H1 (cell line): Measurements from ENCODE around the gene WNT1. TPM values are rescaled to one million over a fixed set of nuclear protein-coding genes. Genes with fewer than 3 reads are reported as not detected.

Source experiments
- CTCF ChIA-PET: fragments of 300-600 bp; sonication (Branson Sonifier 250); formaldehyde crosslinking; loops from one replicate; lab custom pipeline; 2021; ENCODE audit not compliant: partially characterized antibody; lab: Charles Lee
- POLR2A ChIA-PET: fragments of 300-600 bp; sonication (Branson Sonifier 250); formaldehyde crosslinking; loops from one replicate; lab custom pipeline; 2021; ENCODE audit warnings: inconsistent platforms; ENCODE audit not compliant: partially characterized antibody; lab: Charles Lee
- DNase-seq, 2 experiments: peaks; one replicate each; pipeline versions ENCODE4 v3.0.0 to v3.0.0-alpha.2; 2010 to 2022; ENCODE audit warnings: low spot score in 2 of 2, low read depth in 1 of 2, mixed read lengths in 1 of 2
- FAIRE-seq: peaks from 2 replicates; lab custom pipeline; 2011; peaks lifted over from hg19 to GRCh38; lab: Jason Lieb, UNC
- H2AFZ ChIP-seq: 2 replicates; pipeline ENCODE4 v1.8.1; 2012; ENCODE audit warnings: low read length, inconsistent platforms
- H2AK5ac ChIP-seq: 2 replicates; pipeline ENCODE4 v1.6.1; 2013; ENCODE audit warnings: low read depth, low read length
- H2BK120ac ChIP-seq: replicated peaks from 2 replicates; pipeline ENCODE3; 2013; ENCODE audit warnings: low read depth, low read length, inconsistent platforms
- H2BK12ac ChIP-seq: 2 replicates; pipeline ENCODE4 v1.6.1; 2013; ENCODE audit warnings: low read depth, low read length
- H2BK15ac ChIP-seq: 2 replicates; pipeline ENCODE4 v1.6.1; 2013; ENCODE audit warnings: low read length
- H2BK20ac ChIP-seq: 2 replicates; pipeline ENCODE4 v1.6.1; 2013; ENCODE audit warnings: low read length
- H2BK5ac ChIP-seq: 2 replicates; pipeline ENCODE4 v1.6.1; 2013; ENCODE audit warnings: low read depth, low read length
- H3K14ac ChIP-seq: 2 replicates; pipeline ENCODE4 v1.6.1; 2013; ENCODE audit warnings: inconsistent platforms; ENCODE audit not compliant: insufficient read length
- H3K18ac ChIP-seq: 2 replicates; pipeline ENCODE4 v1.6.1; 2013; ENCODE audit warnings: low read length; ENCODE audit errors: extremely low read depth
- H3K23ac ChIP-seq: 2 replicates; pipeline ENCODE4 v1.6.1; 2013; ENCODE audit warnings: inconsistent platforms; ENCODE audit not compliant: insufficient read length
- H3K23me2 ChIP-seq: 2 replicates; pipeline ENCODE4 v1.6.1; 2013; ENCODE audit warnings: low read depth, low read length
- H3K27ac ChIP-seq: 2 replicates; pipeline ENCODE4 v1.6.1; 2011; ENCODE audit warnings: low read depth, low read length, inconsistent platforms
- H3K27me3 ChIP-seq, 4 experiments: replicated peaks in 1 of 4; 1 replicate in 1 of 4; 2 replicates in 3 of 4; pipeline versions ENCODE4 v1.6.1 to v1.8.1; 2011 to 2013; ENCODE audit warnings: low read length in 3 of 4, mild to moderate bottlenecking in 3 of 4, inconsistent platforms in 2 of 4, mixed read lengths in 2 of 4, moderate library complexity in 1 of 4; ENCODE audit not compliant: control insufficient read depth in 3 of 4, insufficient read depth in 3 of 4; ENCODE audit errors: extremely low read depth in 1 of 4
- H3K36me3 ChIP-seq, 4 experiments: 2 replicates each; pipeline versions ENCODE4 v1.6.1 to v1.8.1; 2011 to 2013; ENCODE audit warnings: mild to moderate bottlenecking in 4 of 4, low read length in 3 of 4, moderate library complexity in 2 of 4, control low read depth in 1 of 4, inconsistent platforms in 1 of 4; ENCODE audit not compliant: insufficient read depth in 4 of 4, control insufficient read depth in 2 of 4
- H3K4ac ChIP-seq: replicated peaks from 2 replicates; pipeline ENCODE3; 2013; ENCODE audit warnings: low read length, low read depth, mixed read lengths, inconsistent platforms; ENCODE audit not compliant: insufficient read length
- H3K4me1 ChIP-seq, 4 experiments: replicated peaks in 1 of 4; 1 replicate in 1 of 4; 2 replicates in 3 of 4; pipeline versions ENCODE4 v1.6.1 to v1.8.1; 2011 to 2013; ENCODE audit warnings: low read length in 3 of 4, inconsistent platforms in 2 of 4, mixed read lengths in 1 of 4; ENCODE audit not compliant: insufficient read depth in 4 of 4, control insufficient read depth in 3 of 4
- H3K4me2 ChIP-seq, 2 experiments: 2 replicates each; pipeline versions ENCODE4 v1.6.1 to v1.8.1; 2011 to 2013; ENCODE audit warnings: low read depth in 2 of 2, low read length in 2 of 2, control low read depth in 1 of 2, inconsistent platforms in 1 of 2, mild to moderate bottlenecking in 1 of 2; ENCODE audit not compliant: insufficient read depth in 1 of 2
- H3K4me3 ChIP-seq, 4 experiments: fragments of 200-600, 300-600 bp in 1 of 4; sonication (generic), shearing (Covaris generic), sonication (Bioruptor Twin) in 1 of 4; 2 replicates each; pipeline versions ENCODE4 v1.5.1 to v1.8.1; 2011 to 2016; ENCODE audit warnings: low read length in 4 of 4, low read depth in 3 of 4, control low read depth in 2 of 4, inconsistent platforms in 2 of 4, mild to moderate bottlenecking in 2 of 4, mixed read lengths in 1 of 4, moderate library complexity in 1 of 4; ENCODE audit not compliant: insufficient read depth in 2 of 4; ENCODE audit errors: extremely low read depth in 1 of 4
- H3K56ac ChIP-seq: replicated peaks from 2 replicates; pipeline ENCODE3; 2013; ENCODE audit warnings: low read depth, mild to moderate bottlenecking, mixed read lengths, low read length, inconsistent platforms; ENCODE audit not compliant: insufficient read length
- H3K79me1 ChIP-seq: 2 replicates; pipeline ENCODE4 v1.6.1; 2013; ENCODE audit warnings: low read depth, low read length, control low read depth
- H3K79me2 ChIP-seq, 2 experiments: 2 replicates each; pipeline versions ENCODE4 v1.6.1 to v1.8.1; 2012 to 2013; ENCODE audit warnings: low read length in 2 of 2, mild to moderate bottlenecking in 2 of 2, inconsistent platforms in 1 of 2; ENCODE audit not compliant: insufficient read depth in 2 of 2, control insufficient read depth in 1 of 2
- H3K9ac ChIP-seq, 4 experiments: replicated peaks in 1 of 4; 1 replicate in 1 of 4; 2 replicates in 3 of 4; pipeline versions ENCODE4 v1.6.1 to v1.8.1; 2011 to 2013; ENCODE audit warnings: low read depth in 3 of 4, low read length in 3 of 4, control low read depth in 2 of 4, mild to moderate bottlenecking in 2 of 4, moderate library complexity in 2 of 4, inconsistent platforms in 1 of 4; ENCODE audit errors: extremely low read depth in 1 of 4
- H3K9me3 ChIP-seq, 2 experiments: 2 replicates each; pipeline versions ENCODE4 v1.6.1 to v1.8.1; 2012 to 2013; ENCODE audit warnings: mild to moderate bottlenecking in 2 of 2, moderate library complexity in 2 of 2, control low read depth in 1 of 2, inconsistent platforms in 1 of 2, low read depth in 1 of 2, low read length in 1 of 2, mixed read lengths in 1 of 2; ENCODE audit not compliant: insufficient read depth in 2 of 2
- H4K20me1 ChIP-seq, 2 experiments: replicated peaks in 1 of 2; 2 replicates each; pipeline versions ENCODE3 to v1.8.1; 2011 to 2013; ENCODE audit warnings: inconsistent platforms in 2 of 2, low read length in 2 of 2, mild to moderate bottlenecking in 1 of 2; ENCODE audit not compliant: insufficient read depth in 2 of 2, control insufficient read depth in 1 of 2
- H4K5ac ChIP-seq: 2 replicates; pipeline ENCODE4 v1.6.1; 2013; ENCODE audit warnings: low read length, low read depth, mixed read lengths, inconsistent platforms; ENCODE audit not compliant: insufficient read length
- H4K8ac ChIP-seq: 2 replicates; pipeline ENCODE4 v1.8.0; 2013; ENCODE audit warnings: mild to moderate bottlenecking, moderate library complexity, low read length, inconsistent platforms; ENCODE audit not compliant: insufficient read depth; ENCODE audit errors: extremely low read depth
- H4K91ac ChIP-seq: replicated peaks from 2 replicates; pipeline ENCODE3; 2013; ENCODE audit warnings: low read length, mixed read lengths, inconsistent platforms; ENCODE audit not compliant: insufficient read length
- CBX5 ChIP-seq: fragments of 300-800, 300-1000 bp; sonication (generic); IDR thresholded peaks from 2 replicates; pipeline ENCODE4 v1.7.1; 2016; ENCODE audit warnings: antibody characterized with exemption, low read length, low read depth
- CTBP2 ChIP-seq: IDR thresholded peaks from 2 replicates; pipeline ENCODE4 v1.7.0; 2011; ENCODE audit warnings: borderline replicate concordance, mild to moderate bottlenecking, moderate library complexity, mixed read lengths, low read length; ENCODE audit not compliant: insufficient read depth, insufficient read length
- HDAC6 ChIP-seq: IDR thresholded peaks from one replicate; pipeline ENCODE4 v1.7.1; 2012; ENCODE audit warnings: low read depth, mild to moderate bottlenecking, inconsistent platforms, low read length, moderate library complexity
- KDM4A ChIP-seq: IDR thresholded peaks from one replicate; pipeline ENCODE4 v1.7.1; 2012; ENCODE audit warnings: low read depth, mild to moderate bottlenecking, moderate library complexity, low read length, inconsistent platforms; ENCODE audit not compliant: severe bottlenecking
- KDM5A ChIP-seq: fragments of 200-600 bp; IDR thresholded peaks from 2 replicates; pipeline ENCODE4 v1.7.1; 2012; ENCODE audit warnings: mild to moderate bottlenecking, low read length, inconsistent platforms, mixed read lengths
- NANOG ChIP-seq: IDR thresholded peaks from 2 replicates; pipeline ENCODE4 v1.6.1; 2011; ENCODE audit warnings: low read length, low read depth, mild to moderate bottlenecking, inconsistent platforms; ENCODE audit not compliant: insufficient read depth, poor library complexity, severe bottlenecking
- POU5F1 ChIP-seq: IDR thresholded peaks from 2 replicates; pipeline ENCODE4 v1.6.1; 2011; ENCODE audit warnings: low read depth, mild to moderate bottlenecking, low read length, moderate library complexity
- RAD21 ChIP-seq, 2 experiments: IDR thresholded peaks in 1 of 2; conservative IDR thresholded peaks in 1 of 2; 2 replicates each; pipeline ENCODE4 v1.6.1; 2011; ENCODE audit warnings: low read depth in 2 of 2, low read length in 2 of 2, improper control_type of control experiment in 1 of 2, inconsistent platforms in 1 of 2, mild to moderate bottlenecking in 1 of 2, moderate library complexity in 1 of 2
- RFX5 ChIP-seq: IDR thresholded peaks from 2 replicates; pipeline ENCODE4 v1.6.1; 2011; ENCODE audit warnings: low read depth, low read length, improper control_type of control experiment, borderline replicate concordance
- RNF2 ChIP-seq: fragments of 200-900, 300-1000 bp; sonication (generic); IDR thresholded peaks from 2 replicates; pipeline ENCODE4 v1.7.1; 2016; ENCODE audit warnings: borderline replicate concordance, low read depth, mild to moderate bottlenecking, antibody characterized with exemption, low read length; ENCODE audit not compliant: poor library complexity, severe bottlenecking; ENCODE audit errors: missing control alignments
- TEAD4 ChIP-seq: IDR thresholded peaks from 2 replicates; pipeline ENCODE4 v1.6.1; 2012; ENCODE audit warnings: low read depth, low read length, inconsistent platforms, mixed read lengths
- WGBS, 2 experiments: shearing (Covaris generic) in 1 of 2; methylation state at CpG; one replicate each; pipeline versions ENCODE4 v1.1.6 to v1.1.7; 2013 to 2015; ENCODE audit warnings: low lambda C conversion rate in 2 of 2, mixed read lengths in 2 of 2, inconsistent platforms in 1 of 2, low coverage in 1 of 2, missing lambda C conversion rate in 1 of 2; ENCODE audit not compliant: insufficient replicate concordance in 2 of 2, insufficient coverage in 1 of 2, insufficient read length in 1 of 2; ENCODE audit errors: extremely low coverage in 1 of 2, missing lambda C conversion rate in 1 of 2; 5-methylcytosine and 5-hydroxymethylcytosine counted together
- polyA plus RNA-seq, 7 experiments: library from polyadenylated mRNA; depleted of rRNA in 3 of 7; stranded (reverse) in 5 of 7; unstranded in 2 of 7; fragments of >200 nt in 5 of 7; fragments of 200-250 nt in 2 of 7; gene quantifications; 1 replicate in 5 of 7; 2 replicates in 1 of 7; 4 replicates in 1 of 7; pipeline versions ENCODE4 v1.2.1 to v1.2.3, GENCODE V29; 2011 to 2013; ENCODE audit warnings: missing spikeins in 2 of 7, mixed read lengths in 2 of 7
- total RNA-seq: library from RNA; stranded (reverse); fragmentation: NEBNext Ultra II Directional; extraction: Animal tissue kit (Norgen Biotek cat#: 25700); gene quantifications from 2 replicates; pipeline ENCODE4 v1.2.1, GENCODE V29; 2021

WNT1 gene
- total and polyA plus RNA-seq, 2 of the 8 experiments (the other 6 are each of a cell fraction or from before 2014, with no cell fraction given): not detected

DNA sequence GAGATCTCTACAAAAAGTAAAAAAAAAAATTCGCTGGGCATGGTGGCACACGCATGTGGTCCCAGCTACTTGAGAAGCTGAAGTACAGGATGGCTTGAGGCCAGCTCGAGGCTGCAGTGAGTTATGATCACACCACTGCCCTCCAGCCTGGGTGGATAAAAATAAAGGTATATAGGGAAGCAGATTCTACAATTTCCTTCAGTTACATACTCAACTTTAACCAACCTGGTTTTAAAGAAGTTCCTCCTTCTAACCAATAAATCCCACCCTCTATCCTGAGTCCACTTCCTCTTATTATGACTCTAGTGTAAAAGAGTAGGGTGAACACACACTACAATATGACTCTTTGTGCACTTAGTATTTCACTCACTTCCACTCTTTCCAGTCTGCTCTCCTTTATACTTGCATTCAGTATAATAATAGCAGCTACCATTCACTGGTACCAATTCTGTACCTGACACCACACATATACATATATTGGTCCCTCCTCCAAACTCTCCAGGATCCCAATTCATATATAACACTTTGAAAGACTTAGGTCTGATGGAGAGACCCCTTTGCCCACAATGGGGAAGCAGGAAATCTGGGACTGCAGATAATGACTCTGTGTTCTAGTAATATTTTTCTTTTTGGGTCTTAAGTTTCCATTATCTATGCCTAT is 23.2 kb upstream of the WNT1 start:
- no peak for FAIRE-seq
- WGBS, 2 experiments: 92% methylated on average over 3 of the region's 3 CpGs; no CpG with 5 or more reads in 1 of the 2 experiments
- H2BK12ac ChIP-seq: no peak overlapping the region
- H4K20me1 ChIP-seq: peaks cover 13 to 31% of the 10 kb centered on the region in 2 experiments
- no peak overlapping the region for H3K9ac ChIP-seq
- H2AFZ ChIP-seq: no peak overlapping the region
- H3K27ac ChIP-seq: no peak overlapping the region
- H2BK15ac ChIP-seq: no peak overlapping the region
- H3K4me2 ChIP-seq: peak overlapping the region; percentile 97 to 99; a peak in 3 of 4 replicates
- no peaks in the 10 kb centered on the region for H3K27me3 ChIP-seq
- no peak overlapping the region for H3K14ac ChIP-seq
- H4K91ac ChIP-seq: no peak overlapping the region
- H3K4me3 ChIP-seq: peak overlapping the region in 1 of 4 experiments; percentile 93; a peak in 3 of 8 replicates
- no peak overlapping the region for H3K18ac ChIP-seq
- no peak overlapping the region for H2BK5ac ChIP-seq
- H3K4ac ChIP-seq: no peak overlapping the region
- no peak overlapping the region for H2BK120ac ChIP-seq
- no peak overlapping the region for H2BK20ac ChIP-seq
- H3K56ac ChIP-seq: no peak overlapping the region
- H3K79me2 ChIP-seq: peaks cover 34 to 62% of the 10 kb centered on the region in 2 experiments
- peaks cover 5 to 14% (median 8%) of the 10 kb centered on the region in 4 experiments; a peak in 6 of 7 replicates for H3K4me1 ChIP-seq
- no peak overlapping the region for H4K5ac ChIP-seq
- H3K36me3 ChIP-seq: peaks cover 3 to 34% (median 7%) of the 10 kb centered on the region in 4 experiments; a peak in 5 of 8 replicates
- CTCF ChIA-PET: interaction anchor here (0.7 to 40.8 kb wide), 6 partner anchors 13 to 65 kb away, joined by 4 to 1336 read pairs (median 6); partner anchors contain the start of genes DDN, FKBP11 and WNT1
- H3K79me1 ChIP-seq: peaks cover 8% of the 10 kb centered on the region; the same call in 1 of the 2 replicates
- no peak for DNase-seq
- POLR2A ChIA-PET: interaction anchor here (1.8 to 6.7 kb wide), 5 partner anchors 12 to 90 kb away, joined by 4 to 77 read pairs (median 13); partner anchors contain the start of gene RND1
- no peak overlapping the region for H3K23ac ChIP-seq
- peaks cover 9% of the 10 kb centered on the region; the same call in 1 of the 2 replicates for H3K23me2 ChIP-seq
- no peaks in the 10 kb centered on the region for H3K9me3 ChIP-seq
- H4K8ac ChIP-seq: no peak overlapping the region
- H2AK5ac ChIP-seq: no peak overlapping the region
- TF ChIP-seq RFX5 (no peak), NANOG (no peak), KDM4A (no peak), RAD21 (IDR thresholded peaks at IDR 0.05 in 1 of 2, conservative IDR thresholded peaks at IDR 0.05 in 1 of 2; ENCODE audit: low read depth in 2 of 2, low read length in 2 of 2) (no peak), CTBP2 (no peak), CBX5 (no peak), HDAC6 (no peak), KDM5A (no peak), TEAD4 (no peak), POU5F1 (no peak), RNF2 (no peak)
